Right lobe of liver (tissue), 4 donors: ENCODE measurements around the gene GPRC5C.

Experiments
- CTCF ChIP-seq, 4 donors: fragments of 200-600 bp in 3 of 4; fragments of 450-650 bp in 1 of 4; IDR thresholded peaks; one replicate each; pipeline versions ENCODE4 v1.5.1 to v1.8.0; 2016 to 2022; ENCODE audit warnings: antibody characterized with exemption in 4 of 4, mild to moderate bottlenecking in 2 of 4
- POLR2A ChIP-seq: fragments of 450-650 bp; IDR thresholded peaks from one replicate; pipeline ENCODE4 v1.6.1; 2017; ENCODE audit warnings: antibody characterized with exemption, mild to moderate bottlenecking
- donor health status: DM: no; HTN: no; CAD: no.
- donor health status: DM: no; HTN: no; CAD: no.
- donor health status: DM: no; HTN: yes; CAD: no.

- TF ChIP-seq CTCF (IDR thresholded peaks at IDR 0.05): peak in 1 of 4 donors; percentile 7
- no peak for TF ChIP-seq POLR2A
Measured at GRCh38 chr17:74433421-74434121, 1.7 kb downstream of the GPRC5C start.
